ENCODE data around the gene HCRTR2. TPM values are rescaled to one million over a fixed set of nuclear protein-coding genes. Genes with fewer than 3 reads are reported as not detected.

Gene HCRTR2
- total and polyA plus RNA-seq, 2 donors from 2014 or later = 0.34 TPM; not detected in 1

DNA sequence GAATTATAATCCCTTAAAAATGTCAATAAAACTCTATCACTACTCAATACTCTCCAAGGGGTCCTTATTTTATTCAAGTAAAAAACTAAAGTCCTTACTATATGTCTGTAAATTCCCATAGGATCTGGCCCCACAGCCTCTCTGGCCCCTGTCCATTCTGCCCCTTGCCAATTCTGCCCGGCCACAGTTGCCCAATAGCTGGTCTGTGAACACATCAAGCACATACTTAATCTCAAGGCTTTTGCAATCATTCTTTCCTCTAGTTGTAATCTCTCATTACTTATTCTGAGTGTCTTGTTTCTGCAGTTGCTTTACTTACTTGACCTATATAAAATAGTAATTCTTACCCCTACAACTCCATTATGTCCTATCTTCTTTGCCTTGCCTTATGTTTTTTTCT is 130.4 kb downstream of the HCRTR2 start:
- Histone ChIP-seq H3K4me3 (ENCODE audit: low read length in 3 of 3) (no peak overlapping the region), H3K4me1 (ENCODE audit: control insufficient read depth in 2 of 3, insufficient read depth in 2 of 3, low read depth in 1 of 3, low read length in 3 of 3) (no peaks in the 10 kb centered on the region), H3K27me3 (ENCODE audit: control insufficient read depth, insufficient read depth, low read length) (no peaks in the 10 kb centered on the region), H3K36me3 (ENCODE audit: control insufficient read depth in 2 of 3, insufficient read depth in 3 of 3, low read length in 3 of 3) (no peaks in the 10 kb centered on the region), H3K27ac (ENCODE audit: low read depth in 2 of 2, low read length in 2 of 2) (no peak overlapping the region), H3K9me3 (ENCODE audit: control insufficient read depth in 2 of 3, insufficient read depth in 1 of 3, low read length in 3 of 3) (no peaks in the 10 kb centered on the region), H3K9ac (ENCODE audit: low read length in 3 of 3) (no peak overlapping the region)
- FAIRE-seq (no peak), DNase-seq (no peak)
- intact Hi-C loops (cut with DNase I) = no loop called here
- TF ChIP-seq, protein P1, sequence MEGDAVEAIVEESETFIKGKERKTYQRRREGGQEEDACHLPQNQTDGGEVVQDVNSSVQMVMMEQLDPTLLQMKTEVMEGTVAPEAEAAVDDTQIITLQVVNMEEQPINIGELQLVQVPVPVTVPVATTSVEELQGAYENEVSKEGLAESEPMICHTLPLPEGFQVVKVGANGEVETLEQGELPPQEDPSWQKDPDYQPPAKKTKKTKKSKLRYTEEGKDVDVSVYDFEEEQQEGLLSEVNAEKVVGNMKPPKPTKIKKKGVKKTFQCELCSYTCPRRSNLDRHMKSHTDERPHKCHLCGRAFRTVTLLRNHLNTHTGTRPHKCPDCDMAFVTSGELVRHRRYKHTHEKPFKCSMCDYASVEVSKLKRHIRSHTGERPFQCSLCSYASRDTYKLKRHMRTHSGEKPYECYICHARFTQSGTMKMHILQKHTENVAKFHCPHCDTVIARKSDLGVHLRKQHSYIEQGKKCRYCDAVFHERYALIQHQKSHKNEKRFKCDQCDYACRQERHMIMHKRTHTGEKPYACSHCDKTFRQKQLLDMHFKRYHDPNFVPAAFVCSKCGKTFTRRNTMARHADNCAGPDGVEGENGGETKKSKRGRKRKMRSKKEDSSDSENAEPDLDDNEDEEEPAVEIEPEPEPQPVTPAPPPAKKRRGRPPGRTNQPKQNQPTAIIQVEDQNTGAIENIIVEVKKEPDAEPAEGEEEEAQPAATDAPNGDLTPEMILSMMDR (IDR thresholded peaks at IDR 0.05; ENCODE audit: borderline replicate concordance, extremely low read depth, insufficient read depth) = no peak

DNA sequence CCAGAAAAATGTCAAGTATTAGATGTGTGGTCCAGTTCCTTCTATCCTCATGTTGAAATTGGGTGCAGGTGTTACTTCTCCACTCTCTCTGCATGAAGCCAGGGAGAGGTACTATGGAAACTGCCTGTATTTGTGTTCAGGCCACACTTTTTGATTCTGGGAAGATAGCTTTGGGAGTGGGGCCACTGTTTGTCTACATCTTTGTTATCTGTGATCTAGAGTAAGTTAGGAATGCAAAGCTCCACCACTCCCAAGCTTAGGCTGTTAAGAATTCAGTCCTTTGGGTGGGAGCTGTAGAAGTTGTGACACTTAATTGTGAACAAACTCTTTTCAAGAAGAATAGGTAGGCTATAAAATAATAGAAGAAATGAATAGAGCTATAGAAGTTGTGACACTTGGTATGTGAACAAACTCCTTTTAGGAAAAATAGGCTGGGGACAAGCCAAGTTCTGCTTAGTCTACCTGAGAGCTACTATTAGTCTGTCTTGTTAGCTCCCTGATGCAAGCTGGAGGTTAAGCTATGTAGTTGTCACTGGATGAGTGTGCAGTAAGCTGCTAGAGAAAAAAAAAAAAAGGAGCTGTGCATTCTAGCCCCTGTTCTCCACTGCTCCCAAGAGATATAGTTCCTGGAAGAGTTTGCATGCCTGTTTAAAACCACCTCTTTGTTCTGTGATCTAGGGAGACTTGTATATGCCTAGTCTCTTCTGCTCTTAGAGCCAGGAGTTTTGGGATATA is 145.8 kb downstream of the HCRTR2 start:
- intact Hi-C loops (cut with DNase I) = no loop called here
- Histone ChIP-seq H3K27ac (ENCODE audit: low read depth in 2 of 2, low read length in 2 of 2) (no peak overlapping the region), H3K9me3 (ENCODE audit: control insufficient read depth in 2 of 3, insufficient read depth in 1 of 3, low read length in 3 of 3) (peaks cover 0 to 2% (median 0%) of the 10 kb centered on the region in 3 donors), H3K4me1 (ENCODE audit: control insufficient read depth in 2 of 3, insufficient read depth in 2 of 3, low read depth in 1 of 3, low read length in 3 of 3) (no peaks in the 10 kb centered on the region), H3K36me3 (ENCODE audit: control insufficient read depth in 2 of 3, insufficient read depth in 3 of 3, low read length in 3 of 3) (no peaks in the 10 kb centered on the region), H3K9ac (ENCODE audit: low read length in 3 of 3) (no peak overlapping the region), H3K27me3 (ENCODE audit: control insufficient read depth, insufficient read depth, low read length) (no peaks in the 10 kb centered on the region), H3K4me3 (ENCODE audit: low read length in 3 of 3) (no peak overlapping the region)
- FAIRE-seq (no peak), DNase-seq (peak in 1 of 5 donors; percentile 7)
- TF ChIP-seq, protein P1 (IDR thresholded peaks at IDR 0.05; ENCODE audit: borderline replicate concordance, extremely low read depth, insufficient read depth) = no peak

DNA sequence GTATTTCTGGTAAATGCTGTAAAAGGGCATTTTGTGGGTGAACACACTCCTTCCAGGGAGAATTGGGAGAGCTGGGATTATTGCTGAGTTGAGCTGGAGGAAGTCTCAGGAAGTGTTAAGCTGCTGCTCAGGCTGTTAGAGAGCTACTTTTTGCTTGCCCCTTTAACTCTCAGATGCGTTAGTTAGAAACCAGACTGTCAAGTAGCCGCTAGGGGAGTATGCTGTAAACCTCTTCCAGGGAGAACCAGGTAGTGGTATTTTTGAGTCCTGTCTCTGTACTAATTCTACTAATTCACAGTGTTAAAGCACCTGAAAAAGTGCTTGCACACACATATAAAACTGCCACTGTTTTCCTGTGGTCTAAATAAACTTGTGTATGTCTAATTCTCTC is 146.4 kb downstream of the HCRTR2 start:
- Histone ChIP-seq H3K9ac (ENCODE audit: low read length in 3 of 3) (no peak overlapping the region), H3K4me3 (ENCODE audit: low read length in 3 of 3) (no peak overlapping the region), H3K4me1 (ENCODE audit: control insufficient read depth in 2 of 3, insufficient read depth in 2 of 3, low read depth in 1 of 3, low read length in 3 of 3) (no peaks in the 10 kb centered on the region), H3K27me3 (ENCODE audit: control insufficient read depth, insufficient read depth, low read length) (no peaks in the 10 kb centered on the region), H3K9me3 (ENCODE audit: control insufficient read depth in 2 of 3, insufficient read depth in 1 of 3, low read length in 3 of 3) (peaks cover 0 to 2% (median 0%) of the 10 kb centered on the region in 3 donors), H3K36me3 (ENCODE audit: control insufficient read depth in 2 of 3, insufficient read depth in 3 of 3, low read length in 3 of 3) (no peaks in the 10 kb centered on the region), H3K27ac (ENCODE audit: low read depth in 2 of 2, low read length in 2 of 2) (no peak overlapping the region)
- TF ChIP-seq, protein P1 (IDR thresholded peaks at IDR 0.05; ENCODE audit: borderline replicate concordance, extremely low read depth, insufficient read depth) = no peak
- intact Hi-C loops (cut with DNase I) = no loop called here
- DNase-seq (no peak), FAIRE-seq (no peak)
